Measurements from ENCODE around the gene SLC24A3.

The SLC24A3 gene

GRCh38 chr20:19758501-19759331, 546.3 kb downstream of the SLC24A3 start:
- DNase-seq, result no peak

GRCh38 chr20:19760371-19760721, 547.9 kb downstream of the SLC24A3 start:
- DNase-seq, result no peak

DNA sequence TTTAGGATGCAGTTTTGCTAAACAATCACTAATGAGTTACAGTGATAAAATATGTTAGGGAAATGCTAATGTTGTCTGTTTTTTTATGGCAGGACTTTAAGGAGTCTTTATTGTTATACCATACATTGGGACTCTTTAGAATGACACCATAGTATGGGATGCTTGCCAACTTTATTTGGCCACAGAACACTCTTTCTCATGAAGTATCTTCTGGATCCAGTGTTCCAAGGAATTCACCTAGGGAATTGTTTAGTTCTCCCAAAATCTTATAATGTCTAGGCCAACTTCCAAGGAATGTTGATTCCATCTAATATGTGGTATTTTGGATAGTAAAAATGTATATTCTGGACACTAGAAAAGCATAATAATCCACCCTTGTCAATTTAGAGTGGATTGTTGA, 548.9 kb downstream of the SLC24A3 start:
- DNase-seq, result no peak

GRCh38 chr20:19761841-19762240, 549.4 kb downstream of the SLC24A3 start:
- no peak for DNase-seq

DNA sequence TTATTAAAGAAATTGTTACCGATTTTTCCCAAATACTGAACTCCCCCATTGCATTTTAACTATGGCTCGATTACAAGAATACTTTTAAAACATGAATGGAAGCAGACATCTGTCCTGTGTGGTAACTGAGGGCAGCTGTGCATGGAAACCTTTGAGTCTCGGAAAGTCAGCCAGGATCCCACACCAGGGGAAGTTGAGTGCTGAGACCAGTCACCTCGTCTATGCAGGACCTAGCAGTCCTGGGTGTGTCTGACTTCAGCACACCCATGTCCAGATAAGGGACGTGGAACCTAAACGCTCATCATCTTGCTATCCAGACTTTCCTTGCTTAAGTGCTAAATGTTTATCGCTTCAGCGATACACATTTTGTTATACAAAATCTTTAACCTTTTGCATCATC, 551.8 kb downstream of the SLC24A3 start:
- no peak for DNase-seq

GRCh38 chr20:19765266-19765665, 552.8 kb downstream of the SLC24A3 start:
- DNase-seq, result no peak

GRCh38 chr20:19765913-19766312, 553.5 kb downstream of the SLC24A3 start:
- no peak for DNase-seq

DNA sequence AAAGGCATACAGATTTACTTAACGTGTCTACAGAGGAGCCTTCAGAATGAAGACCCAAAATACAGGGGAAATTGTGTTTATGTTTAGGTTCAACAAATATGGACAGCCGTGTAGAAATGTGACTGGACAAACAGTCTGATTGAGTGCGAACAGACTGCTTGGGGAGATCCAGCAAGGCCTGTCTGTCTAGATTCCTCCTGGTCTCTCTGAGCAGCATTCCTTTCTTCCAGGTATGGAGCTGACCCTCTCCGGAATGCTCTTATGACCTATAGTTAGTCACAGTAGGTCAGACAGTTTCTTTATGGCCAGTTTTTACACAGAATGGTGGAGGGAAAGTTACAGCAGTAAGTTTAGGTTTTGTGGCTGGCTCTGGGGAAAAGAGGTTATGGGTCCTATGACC, 554.6 kb downstream of the SLC24A3 start:
- DNase-seq, result no peak

DNA sequence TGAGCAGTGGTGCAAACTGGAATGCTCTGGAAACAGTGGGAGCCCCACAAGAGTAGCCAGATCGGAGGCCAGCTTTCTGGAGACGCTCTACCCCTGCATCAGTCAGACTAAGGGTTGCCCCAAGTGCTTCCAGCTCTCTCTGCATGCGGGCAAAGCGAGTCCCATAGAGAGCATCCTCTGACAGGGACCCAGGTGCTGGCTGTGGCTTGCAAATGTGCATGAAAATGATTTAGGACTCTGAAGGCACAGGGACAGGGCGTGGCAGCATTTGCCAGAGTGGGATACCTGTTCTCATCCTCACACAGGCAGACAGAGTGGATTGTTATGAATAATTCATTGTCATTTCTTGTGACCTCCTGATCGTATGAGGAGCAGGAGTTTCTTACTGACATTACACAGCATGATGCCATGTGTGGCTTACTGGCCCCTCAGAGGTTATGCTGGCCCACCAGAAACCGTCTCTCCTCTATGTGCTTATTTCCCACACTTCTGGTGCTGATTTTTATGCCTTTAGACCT, 555.9 kb downstream of the SLC24A3 start:
- DNase-seq, result no peak

- DNase-seq, result no peak
Observed at GRCh38 chr20:19769507-19769906, 557.1 kb downstream of the SLC24A3 start.

DNA sequence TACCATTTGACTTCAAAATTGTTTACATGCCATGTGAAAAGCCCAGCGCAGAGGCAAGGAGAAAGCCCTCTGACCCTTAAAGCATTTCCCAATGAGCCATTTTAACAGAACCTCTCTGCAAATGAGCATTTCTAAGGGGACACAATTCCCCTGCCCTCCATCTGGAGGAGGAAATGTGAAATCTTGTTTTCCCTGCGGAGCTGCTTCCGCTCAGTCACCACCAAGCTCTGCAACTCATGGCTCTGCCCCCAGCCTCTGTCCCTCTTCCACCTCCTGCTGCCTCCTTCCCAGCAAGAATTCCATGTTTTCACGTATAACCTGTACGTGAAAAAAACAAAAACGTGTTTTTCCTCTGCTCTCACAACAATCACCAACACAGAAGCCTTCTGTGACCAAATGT, 557.9 kb downstream of the SLC24A3 start:
- no peak for DNase-seq

DNA sequence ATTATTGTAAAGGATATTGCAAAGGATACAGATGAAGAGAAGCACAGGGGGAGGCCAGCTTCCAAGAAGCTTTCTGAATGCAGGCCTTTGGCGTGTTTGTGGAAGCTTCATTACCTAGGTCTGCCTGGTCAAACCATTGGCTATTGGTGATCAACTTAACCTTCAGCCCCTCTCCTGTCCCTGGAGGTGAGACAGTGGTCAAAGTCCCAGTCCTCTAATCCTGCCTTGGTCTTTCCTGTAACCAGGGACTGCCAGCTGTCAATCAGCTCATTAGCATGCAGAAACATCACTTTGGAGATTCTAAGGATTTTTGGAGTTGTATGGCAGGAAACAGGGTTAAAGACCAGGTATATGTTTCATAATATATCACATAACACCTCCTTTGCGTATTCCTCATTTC, 558.6 kb downstream of the SLC24A3 start:
- DNase-seq, result no peak

All from NCI-H2227 treated with DMSO at 0.1 percent for 48 hours (cell line).